ENCODE measurements around the gene BCKDK. TPM values are rescaled to one million over a fixed set of nuclear protein-coding genes. Genes with fewer than 3 reads are reported as not detected.

The BCKDK gene
- total RNA-seq, 3 donors from 2014 or later (not counting 1 experiment from before 2014, with no cell fraction given): 9.9 to 16.3 (median 12.1) TPM

GRCh38 chr16:31083081-31083480 lies 25.1 kb upstream of the BCKDK start:
- Mint-ChIP-seq H3K27ac (peak overlapping the region in 1 of 2 donors; percentile 57), H3K9me3 (no peaks in the 10 kb centered on the region), H3K36me3 (peaks cover 3% of the 10 kb centered on the region), H3K4me3 (no peak overlapping the region), H3K27me3 (ENCODE audit: low read depth in 2 of 2) (no peaks in the 10 kb centered on the region), H3K4me1 (peaks cover 24 to 53% of the 10 kb centered on the region in 2 donors)
- ATAC-seq (no peak), DNase-seq (no peak)
- Histone ChIP-seq H3K27me3 (ENCODE audit: control insufficient read depth, insufficient read depth, low read length) (no peaks in the 10 kb centered on the region), H3K27ac (ENCODE audit: low read length) (no peak overlapping the region), H3K4me3 (ENCODE audit: low read length) (no peak overlapping the region), H3K4me1 (ENCODE audit: control insufficient read depth, insufficient read depth, low read length) (peaks cover 34% of the 10 kb centered on the region), H3K36me3 (ENCODE audit: control insufficient read depth, insufficient read depth, low read length) (peaks cover 71% of the 10 kb centered on the region), H3K9me3 (ENCODE audit: control insufficient read depth, insufficient read depth, low read length) (no peaks in the 10 kb centered on the region)
- intact Hi-C loops (cut with micrococcal nuclease): no loop called here
- TF ChIP-seq CTCF (IDR thresholded peaks at IDR 0.05): no peak
- WGBS (ENCODE audit: insufficient coverage): no CpG with 5 or more reads among the region's 9 CpGs

- Histone ChIP-seq H3K27ac (ENCODE audit: low read length) (no peak overlapping the region), H3K4me1 (ENCODE audit: control insufficient read depth, insufficient read depth, low read length) (peaks cover 34% of the 10 kb centered on the region), H3K36me3 (ENCODE audit: control insufficient read depth, insufficient read depth, low read length) (peaks cover 66% of the 10 kb centered on the region), H3K9me3 (ENCODE audit: control insufficient read depth, insufficient read depth, low read length) (no peaks in the 10 kb centered on the region), H3K4me3 (ENCODE audit: low read length) (no peak overlapping the region), H3K27me3 (ENCODE audit: control insufficient read depth, insufficient read depth, low read length) (no peaks in the 10 kb centered on the region)
- peaks cover 21 to 48% of the 10 kb centered on the region in 2 donors for H3K4me1 Mint-ChIP-seq
- no peak overlapping the region for H3K4me3 Mint-ChIP-seq
- no peak for TF ChIP-seq CTCF (IDR thresholded peaks at IDR 0.05)
- H3K36me3 Mint-ChIP-seq: no peaks in the 10 kb centered on the region
- no peaks in the 10 kb centered on the region for H3K27me3 Mint-ChIP-seq (ENCODE audit: low read depth in 2 of 2)
- intact Hi-C loops (cut with micrococcal nuclease): no loop called here
- WGBS (ENCODE audit: insufficient coverage): 95% methylated on average over 5 of the region's 5 CpGs
- no peak for ATAC-seq
- no peak for DNase-seq
- peak overlapping the region in 1 of 2 donors; percentile 57 for H3K27ac Mint-ChIP-seq
- no peaks in the 10 kb centered on the region for H3K9me3 Mint-ChIP-seq
Observed at GRCh38 chr16:31083556-31083955, 24.6 kb upstream of the BCKDK start.

GRCh38 chr16:31083981-31084380 lies 24.2 kb upstream of the BCKDK start:
- TF ChIP-seq CTCF (IDR thresholded peaks at IDR 0.05): no peak
- no peak overlapping the region for H3K27ac ChIP-seq (ENCODE audit: low read length)
- Mint-ChIP-seq H3K4me1 (peaks cover 19 to 45% of the 10 kb centered on the region in 2 donors), H3K9me3 (no peaks in the 10 kb centered on the region), H3K27ac (no peak overlapping the region), H3K27me3 (ENCODE audit: low read depth in 2 of 2) (no peaks in the 10 kb centered on the region), H3K4me3 (no peak overlapping the region), H3K36me3 (no peaks in the 10 kb centered on the region)
- no peaks in the 10 kb centered on the region for H3K27me3 ChIP-seq (ENCODE audit: control insufficient read depth, insufficient read depth, low read length)
- intact Hi-C loops (cut with micrococcal nuclease): no loop called here
- H3K4me3 ChIP-seq (ENCODE audit: low read length): no peak overlapping the region
- peaks cover 31% of the 10 kb centered on the region for H3K4me1 ChIP-seq (ENCODE audit: control insufficient read depth, insufficient read depth, low read length)
- peaks cover 62% of the 10 kb centered on the region for H3K36me3 ChIP-seq (ENCODE audit: control insufficient read depth, insufficient read depth, low read length)
- DNase-seq (no peak), ATAC-seq (no peak)
- 96% methylated on average over 13 of the region's 13 CpGs for WGBS (ENCODE audit: insufficient coverage)
- H3K9me3 ChIP-seq (ENCODE audit: control insufficient read depth, insufficient read depth, low read length): no peaks in the 10 kb centered on the region

GRCh38 chr16:31084584-31085302 lies 23.4 kb upstream of the BCKDK start:
- ATAC-seq (no peak), DNase-seq (no peak)
- Mint-ChIP-seq H3K4me1 (peaks cover 12 to 38% of the 10 kb centered on the region in 2 donors), H3K36me3 (no peaks in the 10 kb centered on the region), H3K9me3 (no peaks in the 10 kb centered on the region), H3K27ac (no peak overlapping the region), H3K4me3 (no peak overlapping the region), H3K27me3 (ENCODE audit: low read depth in 2 of 2) (no peaks in the 10 kb centered on the region)
- no peaks in the 10 kb centered on the region for H3K27me3 ChIP-seq (ENCODE audit: control insufficient read depth, insufficient read depth, low read length)
- no peak overlapping the region for H3K27ac ChIP-seq (ENCODE audit: low read length)
- no peaks in the 10 kb centered on the region for H3K9me3 ChIP-seq (ENCODE audit: control insufficient read depth, insufficient read depth, low read length)
- no peak for TF ChIP-seq CTCF (IDR thresholded peaks at IDR 0.05)
- H3K4me1 ChIP-seq (ENCODE audit: control insufficient read depth, insufficient read depth, low read length): peaks cover 24% of the 10 kb centered on the region
- peaks cover 57% of the 10 kb centered on the region for H3K36me3 ChIP-seq (ENCODE audit: control insufficient read depth, insufficient read depth, low read length)
- 96% methylated on average over 16 of the region's 16 CpGs for WGBS (ENCODE audit: insufficient coverage)
- intact Hi-C loops (cut with micrococcal nuclease): no loop called here
- no peak overlapping the region for H3K4me3 ChIP-seq (ENCODE audit: low read length)

Measured in natural killer cell (primary cell).